HEK293 (cell line): Measurements from ENCODE around the gene NOB1.

Source experiments
- CTCF ChIA-PET: fragments of 350-600 bp; formaldehyde crosslinking; extraction: SDS; loops from one replicate; lab custom pipeline; 2021; ENCODE audit warnings: antibody characterized with exemption; lab: Yijun Ruan, JAX
- POLR2A ChIA-PET: fragments of 300-600 bp; formaldehyde crosslinking; extraction: SDS; loops from one replicate; lab custom pipeline; 2020; ENCODE audit warnings: antibody characterized with exemption, inconsistent platforms; lab: Yijun Ruan, JAX
- H3K27ac ChIP-seq: fragments of 200-500 bp; sonication (Bioruptor generic); 2 replicates; pipeline ENCODE4 v1.5.1; 2014; ENCODE audit warnings: low read depth, low read length, control low read depth, inconsistent platforms; ENCODE audit errors: extremely low read depth
- H3K36me3 ChIP-seq, 2 experiments: fragments of 200-500 bp in 1 of 2; sonication (Bioruptor generic) in 1 of 2; 1 replicate in 1 of 2; 2 replicates in 1 of 2; pipeline ENCODE4 v1.5.1; 2014 to 2017; ENCODE audit warnings: inconsistent platforms in 2 of 2, low read length in 2 of 2; ENCODE audit not compliant: control insufficient read depth in 2 of 2, insufficient read depth in 1 of 2
- H3K4me1 ChIP-seq: fragments of 200-500 bp; sonication (Bioruptor generic); 2 replicates; pipeline ENCODE4 v1.5.1; 2014; ENCODE audit warnings: mild to moderate bottlenecking, low read length, inconsistent platforms; ENCODE audit not compliant: control insufficient read depth, insufficient read depth
- H3K4me3 ChIP-seq: 2 replicates; pipeline ENCODE4 v1.5.1; 2011; ENCODE audit warnings: low read depth, mild to moderate bottlenecking, control low read depth, low read length, moderate library complexity
- H3K9me3 ChIP-seq: fragments of 200-500 bp; sonication (Bioruptor generic); 2 replicates; pipeline ENCODE4 v1.5.1; 2014; ENCODE audit warnings: low read depth, low read length, inconsistent platforms; ENCODE audit not compliant: control insufficient read depth, insufficient read depth
- EGR2 ChIP-seq: fragments of 450-650 bp; formaldehyde crosslinking; IDR thresholded peaks from 2 replicates; pipeline ENCODE4 v1.5.1; 2016; ENCODE audit warnings: low read depth, missing biosample characterization, missing genetic modification characterization
- GLIS1 ChIP-seq: fragments of 450-650 bp; formaldehyde crosslinking; IDR thresholded peaks from 2 replicates; pipeline ENCODE4 v1.5.1; 2016; ENCODE audit warnings: missing biosample characterization, missing genetic modification characterization
- GLIS2 ChIP-seq: fragments of 450-650 bp; formaldehyde crosslinking; IDR thresholded peaks from 2 replicates; pipeline ENCODE4 v1.5.1; 2016; ENCODE audit warnings: missing biosample characterization, missing genetic modification characterization
- KLF16 ChIP-seq: fragments of 450-650 bp; formaldehyde crosslinking; IDR thresholded peaks from 2 replicates; pipeline ENCODE4 v1.5.1; 2017; ENCODE audit warnings: missing biosample characterization, missing genetic modification characterization
- KLF17 ChIP-seq: fragments of 450-650 bp; formaldehyde crosslinking; IDR thresholded peaks from 2 replicates; pipeline ENCODE4 v1.5.1; 2016; ENCODE audit warnings: missing biosample characterization, missing genetic modification characterization
- WT1 ChIP-seq: fragments of 450-650 bp; formaldehyde crosslinking; IDR thresholded peaks from 2 replicates; pipeline ENCODE4 v1.5.1; 2016; ENCODE audit warnings: missing biosample characterization, missing genetic modification characterization
- ZBTB17 ChIP-seq: fragments of 450-650 bp; formaldehyde crosslinking; IDR thresholded peaks from 2 replicates; pipeline ENCODE4 v1.5.1; 2016; ENCODE audit warnings: missing biosample characterization, missing genetic modification characterization
- ZBTB7A ChIP-seq: fragments of 450-650 bp; formaldehyde crosslinking; IDR thresholded peaks from 2 replicates; pipeline ENCODE4 v1.5.1; 2016; ENCODE audit warnings: low read depth, missing biosample characterization, missing genetic modification characterization
- ZBTB8A ChIP-seq: fragments of 450-650 bp; formaldehyde crosslinking; IDR thresholded peaks from 2 replicates; pipeline ENCODE4 v1.5.1; 2016; ENCODE audit warnings: missing biosample characterization, missing genetic modification characterization
- ZFP3 ChIP-seq: fragments of 450-650 bp; formaldehyde crosslinking; IDR thresholded peaks from 2 replicates; pipeline ENCODE4 v1.5.1; 2016; ENCODE audit warnings: low read depth, missing biosample characterization, missing genetic modification characterization
- ZNF146 ChIP-seq: fragments of 450-650 bp; formaldehyde crosslinking; IDR thresholded peaks from 2 replicates; pipeline ENCODE4 v1.5.1; 2016; ENCODE audit warnings: missing biosample characterization, missing genetic modification characterization
- ZNF202 ChIP-seq: fragments of 450-650 bp; formaldehyde crosslinking; IDR thresholded peaks from 2 replicates; pipeline ENCODE4 v1.5.1; 2016; ENCODE audit warnings: missing biosample characterization, missing genetic modification characterization, borderline replicate concordance
- ZNF274 ChIP-seq, 2 experiments: fragments of 200-500 bp in 1 of 2; fragments of 450-650 bp in 1 of 2; sonication (Bioruptor generic) in 1 of 2; formaldehyde crosslinking in 1 of 2; IDR thresholded peaks; 2 replicates each; pipeline versions ENCODE4 v1.5.1 to v1.6.1; 2014 to 2016; ENCODE audit warnings: borderline replicate concordance in 1 of 2, inconsistent platforms in 1 of 2, low read length in 1 of 2, missing biosample characterization in 1 of 2, missing genetic modification characterization in 1 of 2
- ZNF341 ChIP-seq: fragments of 450-650 bp; formaldehyde crosslinking; IDR thresholded peaks from 2 replicates; pipeline ENCODE4; 2016; ENCODE audit warnings: low read depth, missing biosample characterization, missing genetic modification characterization
- ZNF514 ChIP-seq: fragments of 450-650 bp; formaldehyde crosslinking; IDR thresholded peaks from 2 replicates; pipeline ENCODE4 v1.5.1; 2016; ENCODE audit warnings: missing biosample characterization, missing genetic modification characterization
- ZNF555 ChIP-seq: fragments of 450-650 bp; formaldehyde crosslinking; conservative IDR thresholded peaks from 2 replicates; pipeline ENCODE4 v1.5.1; 2017; ENCODE audit warnings: missing biosample characterization, mild to moderate bottlenecking, missing genetic modification characterization, inconsistent platforms
- ZNF558 ChIP-seq: fragments of 450-650 bp; formaldehyde crosslinking; IDR thresholded peaks from 2 replicates; pipeline ENCODE4 v1.5.1; 2016; ENCODE audit warnings: missing biosample characterization, missing genetic modification characterization
- ZNF571 ChIP-seq: fragments of 450-650 bp; formaldehyde crosslinking; IDR thresholded peaks from 2 replicates; pipeline ENCODE4 v1.5.0; 2017; ENCODE audit warnings: missing biosample characterization, missing genetic modification characterization
- ZNF585B ChIP-seq: fragments of 450-650 bp; formaldehyde crosslinking; IDR thresholded peaks from 2 replicates; pipeline ENCODE4 v1.5.1; 2016; ENCODE audit warnings: missing biosample characterization, missing genetic modification characterization
- ZNF660 ChIP-seq: fragments of 450-650 bp; IDR thresholded peaks from 2 replicates; pipeline ENCODE4 v1.5.1; 2018; ENCODE audit warnings: missing biosample characterization, mild to moderate bottlenecking, missing genetic modification characterization
- ZNF707 ChIP-seq: fragments of 450-650 bp; formaldehyde crosslinking; IDR thresholded peaks from 2 replicates; pipeline ENCODE4 v1.5.1; 2016; ENCODE audit warnings: missing biosample characterization, missing genetic modification characterization
- TF ChIP-seq, protein P1 (sequence below): fragments of 450-650 bp; formaldehyde crosslinking; IDR thresholded peaks from 2 replicates; pipeline ENCODE4 v1.5.1; 2016; ENCODE audit warnings: missing biosample characterization, missing genetic modification characterization
- TF ChIP-seq, protein P2 (sequence below): fragments of 450-650 bp; formaldehyde crosslinking; IDR thresholded peaks from 2 replicates; pipeline ENCODE4 v1.5.1; 2016; ENCODE audit warnings: missing biosample characterization, missing genetic modification characterization

Gene NOB1

DNA sequence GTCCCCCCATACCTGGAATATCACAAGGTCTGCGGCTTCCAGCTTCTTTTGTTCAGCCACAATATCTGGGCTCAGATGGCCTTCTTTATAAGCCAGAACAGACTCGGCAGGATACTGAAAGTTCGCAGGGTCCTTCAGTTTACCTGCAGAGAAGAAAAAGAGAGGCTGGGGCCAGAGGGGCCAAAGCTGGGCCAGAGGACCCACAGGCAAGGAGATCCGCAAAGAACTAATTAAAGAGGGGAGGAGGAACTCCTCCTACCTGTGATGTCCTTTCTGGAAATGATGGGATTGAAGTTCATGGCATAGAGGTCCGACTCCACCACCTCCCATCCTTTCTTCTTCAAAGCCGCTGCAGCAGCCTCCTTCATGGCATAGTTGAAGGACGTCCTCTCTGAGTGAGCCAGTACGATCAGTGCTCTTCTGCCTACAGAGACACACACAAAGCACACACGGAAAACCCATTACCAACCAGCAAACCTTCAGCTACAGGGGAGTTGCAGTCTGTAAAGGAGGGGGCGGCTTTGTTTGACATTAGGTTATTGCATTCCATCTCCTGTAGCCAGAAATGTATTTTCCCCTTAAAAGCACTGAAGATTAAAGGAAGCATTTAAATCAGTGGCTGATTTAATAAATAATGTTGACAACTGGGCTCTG is 36.5 kb downstream of the NOB1 start:
- ChIA-PET POLR2A (no interaction called here), CTCF (interaction anchor here (0.7 to 1.2 kb wide), 3 partner anchors 37 to 152 kb away, joined by 3 to 5 read pairs (median 3); no protein-coding TSS in a partner anchor)
- Histone ChIP-seq H3K36me3 (peaks cover 0 to 5% of the 10 kb centered on the region in 2 experiments; a peak in 1 of 3 replicates), H3K27ac (no peak overlapping the region), H3K4me1 (no peaks in the 10 kb centered on the region), H3K9me3 (no peaks in the 10 kb centered on the region), H3K4me3 (no peak overlapping the region)
- TF ChIP-seq ZNF558 (no peak), ZNF707 (tag by site-specific recombination) (no peak), ZNF571 (no peak), ZNF146 (tag by site-specific recombination) (no peak), ZBTB8A (tag by site-specific recombination) (no peak), KLF17 (tag by site-specific recombination) (no peak), ZNF514 (no peak), ZNF341 (tag by site-specific recombination) (no peak)

DNA sequence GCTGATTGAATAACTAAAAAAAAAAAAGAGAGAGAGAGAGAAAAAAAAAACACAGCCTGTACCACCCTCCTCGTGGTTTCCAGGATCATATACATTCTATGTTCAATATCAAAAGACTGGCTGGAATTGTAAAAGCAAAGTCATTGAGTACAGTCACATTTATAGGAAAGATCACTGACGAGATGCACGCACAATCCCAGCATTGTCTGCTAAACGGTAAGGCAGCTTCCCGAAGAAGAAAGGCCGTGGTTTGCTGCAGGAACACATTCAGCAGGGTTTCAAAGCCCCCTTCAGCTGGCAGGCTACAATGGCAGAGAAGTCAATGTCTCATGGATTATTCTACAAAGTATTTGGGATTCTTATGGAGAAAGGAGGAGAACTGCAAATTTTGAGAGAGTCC is 37.7 kb downstream of the NOB1 start:
- no peaks in the 10 kb centered on the region for H3K4me1 ChIP-seq
- TF ChIP-seq ZNF660 (tag by site-specific recombination): no peak
- TF ChIP-seq, all 188 proteins: peak for 0
- no peak overlapping the region for H3K27ac ChIP-seq
- CTCF ChIA-PET: interaction anchor here (0.6 to 1.2 kb wide), 2 partner anchors 38 to 45 kb away, joined by 3 read pairs; no protein-coding TSS in a partner anchor
- peaks cover 0 to 16% of the 10 kb centered on the region in 2 experiments; a peak in 1 of 3 replicates for H3K36me3 ChIP-seq
- no peaks in the 10 kb centered on the region for H3K9me3 ChIP-seq
- POLR2A ChIA-PET: no interaction called here
- H3K4me3 ChIP-seq: no peak overlapping the region

GRCh38 chr16:69712914-69713581 is 41.7 kb downstream of the NOB1 start:
- no peaks in the 10 kb centered on the region for H3K9me3 ChIP-seq
- ChIA-PET CTCF (interaction anchor here (0.6 to 2.1 kb wide), 4 partner anchors 24 to 545 kb away, joined by 3 to 10 read pairs (median 4); partner anchors contain the start of gene NOB1), POLR2A (interaction anchor here (1.0 kb wide), 1 partner anchor 42 kb away, joined by 6 read pairs; the partner anchor contains the start of gene NOB1)
- TF ChIP-seq, protein P1, sequence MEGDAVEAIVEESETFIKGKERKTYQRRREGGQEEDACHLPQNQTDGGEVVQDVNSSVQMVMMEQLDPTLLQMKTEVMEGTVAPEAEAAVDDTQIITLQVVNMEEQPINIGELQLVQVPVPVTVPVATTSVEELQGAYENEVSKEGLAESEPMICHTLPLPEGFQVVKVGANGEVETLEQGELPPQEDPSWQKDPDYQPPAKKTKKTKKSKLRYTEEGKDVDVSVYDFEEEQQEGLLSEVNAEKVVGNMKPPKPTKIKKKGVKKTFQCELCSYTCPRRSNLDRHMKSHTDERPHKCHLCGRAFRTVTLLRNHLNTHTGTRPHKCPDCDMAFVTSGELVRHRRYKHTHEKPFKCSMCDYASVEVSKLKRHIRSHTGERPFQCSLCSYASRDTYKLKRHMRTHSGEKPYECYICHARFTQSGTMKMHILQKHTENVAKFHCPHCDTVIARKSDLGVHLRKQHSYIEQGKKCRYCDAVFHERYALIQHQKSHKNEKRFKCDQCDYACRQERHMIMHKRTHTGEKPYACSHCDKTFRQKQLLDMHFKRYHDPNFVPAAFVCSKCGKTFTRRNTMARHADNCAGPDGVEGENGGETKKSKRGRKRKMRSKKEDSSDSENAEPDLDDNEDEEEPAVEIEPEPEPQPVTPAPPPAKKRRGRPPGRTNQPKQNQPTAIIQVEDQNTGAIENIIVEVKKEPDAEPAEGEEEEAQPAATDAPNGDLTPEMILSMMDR (tag by site-specific recombination): peak; percentile 30; the same call in 1 of the 2 replicates
- no peak for TF ChIP-seq ZNF555 (tag by site-specific recombination)
- TF ChIP-seq GLIS1 (tag by site-specific recombination): no peak
- no peak overlapping the region for H3K4me3 ChIP-seq
- no peaks in the 10 kb centered on the region for H3K4me1 ChIP-seq
- H3K36me3 ChIP-seq: peaks cover 0 to 21% of the 10 kb centered on the region in 2 experiments; a peak in 1 of 3 replicates
- no peak overlapping the region for H3K27ac ChIP-seq

- no peaks in the 10 kb centered on the region for H3K9me3 ChIP-seq
- H3K36me3 ChIP-seq: peaks cover 0 to 28% of the 10 kb centered on the region in 2 experiments; a peak in 2 of 3 replicates
- H3K4me3 ChIP-seq: no peak overlapping the region
- no peak overlapping the region for H3K27ac ChIP-seq
- no peaks in the 10 kb centered on the region for H3K4me1 ChIP-seq
- POLR2A ChIA-PET: interaction anchor here (4.0 kb wide), 1 partner anchor 42 kb away, joined by 10 read pairs; the partner anchor contains the start of gene NOB1
- CTCF ChIA-PET: interaction anchor here (1.1 to 2.1 kb wide), 2 partner anchors 24 to 43 kb away, joined by 5 to 10 read pairs; partner anchors contain the start of gene NOB1
- TF ChIP-seq ZNF202 (tag by site-specific recombination) (no peak), ZNF274 (IDR thresholded peaks at IDR 0.05; ENCODE audit: low read length) (no peak), ZNF274 (tag by site-specific recombination; IDR thresholded peaks at IDR 0.05; ENCODE audit: borderline replicate concordance) (no peak), EGR2 (tag by site-specific recombination) (no peak), GLIS2 (no peak), ZBTB17 (tag by site-specific recombination) (no peak), KLF16 (tag by site-specific recombination) (no peak), WT1 (tag by site-specific recombination) (no peak), ZNF585B (tag by site-specific recombination) (no peak), ZFP3 (tag by site-specific recombination) (no peak), ZBTB7A (tag by site-specific recombination) (no peak)
- TF ChIP-seq, protein P2, sequence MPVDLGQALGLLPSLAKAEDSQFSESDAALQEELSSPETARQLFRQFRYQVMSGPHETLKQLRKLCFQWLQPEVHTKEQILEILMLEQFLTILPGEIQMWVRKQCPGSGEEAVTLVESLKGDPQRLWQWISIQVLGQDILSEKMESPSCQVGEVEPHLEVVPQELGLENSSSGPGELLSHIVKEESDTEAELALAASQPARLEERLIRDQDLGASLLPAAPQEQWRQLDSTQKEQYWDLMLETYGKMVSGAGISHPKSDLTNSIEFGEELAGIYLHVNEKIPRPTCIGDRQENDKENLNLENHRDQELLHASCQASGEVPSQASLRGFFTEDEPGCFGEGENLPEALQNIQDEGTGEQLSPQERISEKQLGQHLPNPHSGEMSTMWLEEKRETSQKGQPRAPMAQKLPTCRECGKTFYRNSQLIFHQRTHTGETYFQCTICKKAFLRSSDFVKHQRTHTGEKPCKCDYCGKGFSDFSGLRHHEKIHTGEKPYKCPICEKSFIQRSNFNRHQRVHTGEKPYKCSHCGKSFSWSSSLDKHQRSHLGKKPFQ (tag by site-specific recombination): no peak
These were observed 42.4 kb downstream of the NOB1 start for GRCh38 chr16:69712277-69712676.
